ENCODE results near the gene USP33.

- TF ChIP-seq RBM34 (IDR thresholded peaks at IDR 0.05; ENCODE audit: borderline replicate concordance, insufficient read depth, low read length) (no peak), CREB1 (IDR thresholded peaks at IDR 0.05) (no peak), CREB1 (CRISPR knock-in tag; IDR thresholded peaks at IDR 0.05) (no peak)
These were observed 80.7 kb downstream of the USP33 start for GRCh38 chr1:77678660-77679610.
